ENCODE data around the gene TMTC2.
A peak's percentile ranks its signal among the peaks of the same experiment; 100 is the strongest.

Gene TMTC2

GRCh38 chr12:82686168-82687020, at the start of gene TMTC2:
Gene TMTC2 (plus strand): TSS chr12:82686906.
- peaks cover 10% of the 10 kb centered on the region for H3K4me1 Mint-ChIP-seq
- H3K27me3 Mint-ChIP-seq = peaks cover 13% of the 10 kb centered on the region
- DNase-seq (peak; percentile 91 to 92), ATAC-seq (peak; percentile 90)
- peak within 1 kb of the TSS; percentile 89 to 94 for H3K27ac Mint-ChIP-seq
- H3K4me3 Mint-ChIP-seq = peak within 1 kb of the TSS; percentile 88 to 90
- no peaks in the 10 kb centered on the region for H3K9me3 Mint-ChIP-seq

GRCh38 chr12:82638324-82638723, 48.4 kb upstream of the TMTC2 start:
- Mint-ChIP-seq H3K4me1 (no peaks in the 10 kb centered on the region), H3K27me3 (peaks cover 15% of the 10 kb centered on the region), H3K27ac (no peak overlapping the region), H3K9me3 (peaks cover 7% of the 10 kb centered on the region in 2 donors), H3K4me3 (no peak overlapping the region)
- ATAC-seq = no peak
- no peak for DNase-seq

- DNase-seq (no peak), ATAC-seq (no peak)
- Mint-ChIP-seq H3K27me3 (no peaks in the 10 kb centered on the region), H3K9me3 (peaks cover 0 to 3% of the 10 kb centered on the region in 2 donors), H3K27ac (no peak overlapping the region), H3K4me1 (no peaks in the 10 kb centered on the region), H3K4me3 (no peak overlapping the region)
Observed at GRCh38 chr12:82644896-82645295, 41.8 kb upstream of the TMTC2 start.

GRCh38 chr12:82645414-82645813, 41.3 kb upstream of the TMTC2 start:
- Mint-ChIP-seq H3K9me3 (peaks cover 0 to 3% of the 10 kb centered on the region in 2 donors), H3K27ac (no peak overlapping the region), H3K4me3 (no peak overlapping the region), H3K27me3 (no peaks in the 10 kb centered on the region), H3K4me1 (peaks cover under 1% of the 10 kb centered on the region)
- ATAC-seq = no peak
- DNase-seq = no peak

- Mint-ChIP-seq H3K27me3 (no peaks in the 10 kb centered on the region), H3K9me3 (peaks cover 0 to 3% of the 10 kb centered on the region in 2 donors), H3K4me1 (peaks cover 6% of the 10 kb centered on the region), H3K27ac (no peak overlapping the region), H3K4me3 (no peak overlapping the region)
- DNase-seq = no peak
- no peak for ATAC-seq
Observed at GRCh38 chr12:82647853-82648252, 38.9 kb upstream of the TMTC2 start.

GRCh38 chr12:82648259-82648909, 38.3 kb upstream of the TMTC2 start:
- H3K27ac Mint-ChIP-seq = no peak overlapping the region
- no peak for DNase-seq
- no peak overlapping the region for H3K4me3 Mint-ChIP-seq
- H3K27me3 Mint-ChIP-seq = no peaks in the 10 kb centered on the region
- no peak for ATAC-seq
- H3K4me1 Mint-ChIP-seq = peaks cover 6% of the 10 kb centered on the region
- no peaks in the 10 kb centered on the region for H3K9me3 Mint-ChIP-seq

GRCh38 chr12:82650627-82651337, 35.9 kb upstream of the TMTC2 start:
- no peak overlapping the region for H3K4me3 Mint-ChIP-seq
- peaks cover 6% of the 10 kb centered on the region for H3K4me1 Mint-ChIP-seq
- DNase-seq (no peak), ATAC-seq (peak; percentile 43)
- peaks cover 8% of the 10 kb centered on the region for H3K27me3 Mint-ChIP-seq
- peak overlapping the region in 1 of 2 donors; percentile 24 for H3K27ac Mint-ChIP-seq
- H3K9me3 Mint-ChIP-seq = no peaks in the 10 kb centered on the region

GRCh38 chr12:82651489-82651888, 35.2 kb upstream of the TMTC2 start:
- H3K27me3 Mint-ChIP-seq = peaks cover 12% of the 10 kb centered on the region
- H3K4me1 Mint-ChIP-seq = peaks cover 6% of the 10 kb centered on the region
- H3K4me3 Mint-ChIP-seq = no peak overlapping the region
- ATAC-seq = no peak
- no peaks in the 10 kb centered on the region for H3K9me3 Mint-ChIP-seq
- H3K27ac Mint-ChIP-seq = no peak overlapping the region
- DNase-seq = no peak

GRCh38 chr12:82652071-82652470, 34.6 kb upstream of the TMTC2 start:
- no peaks in the 10 kb centered on the region for H3K9me3 Mint-ChIP-seq
- H3K4me1 Mint-ChIP-seq = peaks cover 6% of the 10 kb centered on the region
- H3K4me3 Mint-ChIP-seq = no peak overlapping the region
- H3K27ac Mint-ChIP-seq = no peak overlapping the region
- DNase-seq (no peak), ATAC-seq (no peak)
- peaks cover 12% of the 10 kb centered on the region for H3K27me3 Mint-ChIP-seq

- ATAC-seq (no peak), DNase-seq (no peak)
- Mint-ChIP-seq H3K4me1 (peaks cover 2% of the 10 kb centered on the region), H3K27me3 (peaks cover 17% of the 10 kb centered on the region), H3K9me3 (peaks cover 0 to 6% of the 10 kb centered on the region in 2 donors), H3K27ac (no peak overlapping the region), H3K4me3 (no peak overlapping the region)
Observed at GRCh38 chr12:82655751-82656150, 31.0 kb upstream of the TMTC2 start.

GRCh38 chr12:82659343-82660207, 27.1 kb upstream of the TMTC2 start:
- no peak for DNase-seq
- no peak overlapping the region for H3K27ac Mint-ChIP-seq
- H3K9me3 Mint-ChIP-seq = peaks cover 0 to 6% of the 10 kb centered on the region in 2 donors
- no peaks in the 10 kb centered on the region for H3K4me1 Mint-ChIP-seq
- no peak overlapping the region for H3K4me3 Mint-ChIP-seq
- no peak for ATAC-seq
- H3K27me3 Mint-ChIP-seq = peaks cover 17% of the 10 kb centered on the region

- no peak overlapping the region for H3K27ac Mint-ChIP-seq
- no peak for ATAC-seq
Observed at GRCh38 chr12:82660541-82661325, 26.0 kb upstream of the TMTC2 start.

GRCh38 chr12:82663893-82664292, 22.8 kb upstream of the TMTC2 start:
- ATAC-seq = no peak
- Mint-ChIP-seq H3K4me3 (no peak overlapping the region), H3K27ac (no peak overlapping the region)

More at GRCh38 chr12:82660541-82661325, 26.0 kb upstream of the TMTC2 start:
- peaks cover 14% of the 10 kb centered on the region for H3K27me3 Mint-ChIP-seq
- H3K4me3 Mint-ChIP-seq = no peak overlapping the region
- no peaks in the 10 kb centered on the region for H3K4me1 Mint-ChIP-seq
- no peak for DNase-seq
- H3K9me3 Mint-ChIP-seq = peaks cover 0 to 6% of the 10 kb centered on the region in 2 donors

GRCh38 chr12:82665142-82665923, 21.4 kb upstream of the TMTC2 start:
- ATAC-seq (no peak), DNase-seq (no peak)
- H3K4me1 Mint-ChIP-seq = no peaks in the 10 kb centered on the region
- no peaks in the 10 kb centered on the region for H3K9me3 Mint-ChIP-seq
- H3K4me3 Mint-ChIP-seq = no peak overlapping the region
- H3K27me3 Mint-ChIP-seq = peaks cover 34% of the 10 kb centered on the region
- H3K27ac Mint-ChIP-seq = no peak overlapping the region

More at GRCh38 chr12:82663893-82664292, 22.8 kb upstream of the TMTC2 start:
- Mint-ChIP-seq H3K9me3 (peaks cover 0 to 6% of the 10 kb centered on the region in 2 donors), H3K4me1 (no peaks in the 10 kb centered on the region), H3K27me3 (peaks cover 37% of the 10 kb centered on the region)
- DNase-seq = no peak
